WTC11 (cell line): ENCODE data around the gene MGAT4A. TPM values are rescaled to one million over a fixed set of nuclear protein-coding genes. Genes with fewer than 3 reads are reported as not detected.

Experiments used
- ATAC-seq: fragments of 200-7000 bp; cut with Tn5 transposase; 2 replicates; pipeline ENCODE4 v1.10.0; 2021; ENCODE audit warnings: mild to moderate bottlenecking, moderate library complexity
- CTCF ChIA-PET: fragments of 300-600 bp; sonication (Branson Sonifier 250); formaldehyde crosslinking; loops from one replicate; lab custom pipeline; 2021; ENCODE audit warnings: antibody characterized with exemption; lab: Charles Lee
- POLR2A ChIA-PET: fragments of 350-600 bp; sonication (Branson Sonifier 250); formaldehyde crosslinking; loops from one replicate; lab custom pipeline; 2021; ENCODE audit warnings: antibody characterized with exemption; lab: Charles Lee
- DNase-seq: peaks from one replicate; pipeline ENCODE4 v3.0.0; 2021; ENCODE audit warnings: low spot score
- H3K27ac Mint-ChIP-seq: 2 replicates; pipeline ENCODE4 v1.8.0; 2021; ENCODE audit warnings: mixed read lengths
- H3K27me3 Mint-ChIP-seq: 2 replicates; pipeline ENCODE4 v1.8.0; 2021; ENCODE audit warnings: low read depth, mild to moderate bottlenecking, moderate library complexity, mixed read lengths
- H3K36me3 Mint-ChIP-seq: 2 replicates; pipeline ENCODE4 v1.8.0; 2021; ENCODE audit warnings: mixed read lengths
- H3K4me1 Mint-ChIP-seq: 2 replicates; pipeline ENCODE4 v1.8.0; 2022; ENCODE audit warnings: mixed read lengths
- H3K4me3 Mint-ChIP-seq: 2 replicates; pipeline ENCODE4 v1.8.0; 2021; ENCODE audit warnings: mild to moderate bottlenecking, moderate library complexity, mixed read lengths
- H3K9me3 Mint-ChIP-seq: 2 replicates; pipeline ENCODE4 v1.8.0; 2021; ENCODE audit warnings: mixed read lengths
- ATF6 ChIP-seq: sonication (generic); formaldehyde crosslinking; IDR thresholded peaks from 2 replicates; pipeline ENCODE4 v1.8.1; 2023; ENCODE audit warnings: mild to moderate bottlenecking, missing genetic modification reagents
- CREB1 ChIP-seq: sonication (generic); formaldehyde crosslinking; IDR thresholded peaks from 2 replicates; pipeline ENCODE4 v1.8.0; 2023; ENCODE audit warnings: mild to moderate bottlenecking, missing genetic modification reagents
- CTCF ChIP-seq: fragments of 200-600 bp; IDR thresholded peaks from 2 replicates; pipeline ENCODE4 v1.8.0; 2022; ENCODE audit warnings: antibody characterized with exemption
- E2F5 ChIP-seq: sonication (generic); formaldehyde crosslinking; IDR thresholded peaks from 2 replicates; pipeline ENCODE4 v1.8.1; 2022; ENCODE audit warnings: mild to moderate bottlenecking, moderate library complexity, missing genetic modification reagents
- EMX1 ChIP-seq: fragments of 250-450 bp; sonication (Bioruptor Pico); IDR thresholded peaks from 2 replicates; pipeline ENCODE4 v1.8.0; 2021; ENCODE audit warnings: mild to moderate bottlenecking
- ERG ChIP-seq: fragments of 250-450 bp; sonication (Bioruptor Pico); IDR thresholded peaks from 2 replicates; pipeline ENCODE4 v1.8.0; 2021; ENCODE audit warnings: mild to moderate bottlenecking
- ETV6 ChIP-seq: sonication (generic); formaldehyde crosslinking; IDR thresholded peaks from 2 replicates; pipeline ENCODE4 v1.8.1; 2022; ENCODE audit warnings: mild to moderate bottlenecking, missing genetic modification reagents
- FOXK1 ChIP-seq: sonication (generic); formaldehyde crosslinking; IDR thresholded peaks from 2 replicates; pipeline ENCODE4 v1.8.0; 2022; ENCODE audit warnings: mild to moderate bottlenecking, moderate library complexity, missing genetic modification reagents
- IRF1 ChIP-seq: sonication (generic); formaldehyde crosslinking; IDR thresholded peaks from 2 replicates; pipeline ENCODE4 v1.8.0; 2023; ENCODE audit warnings: missing genetic modification reagents
- NFATC4 ChIP-seq: fragments of 250-450 bp; sonication (Bioruptor Pico); IDR thresholded peaks from 2 replicates; pipeline ENCODE4 v1.9.0; 2021; ENCODE audit warnings: mild to moderate bottlenecking
- NR2C2 ChIP-seq: sonication (generic); formaldehyde crosslinking; IDR thresholded peaks from 2 replicates; pipeline ENCODE4 v1.8.0; 2022; ENCODE audit warnings: mild to moderate bottlenecking, missing genetic modification reagents
- RELA ChIP-seq: sonication (generic); formaldehyde crosslinking; IDR thresholded peaks from 2 replicates; pipeline ENCODE4 v1.8.1; 2022; ENCODE audit warnings: missing genetic modification reagents, mild to moderate bottlenecking, borderline replicate concordance
- SMAD3 ChIP-seq: sonication (generic); formaldehyde crosslinking; IDR thresholded peaks from 2 replicates; pipeline ENCODE4 v1.8.0; 2022; ENCODE audit warnings: missing genetic modification reagents, mild to moderate bottlenecking, borderline replicate concordance
- TCF7 ChIP-seq: sonication (generic); formaldehyde crosslinking; IDR thresholded peaks from 2 replicates; pipeline ENCODE4 v1.8.0; 2022; ENCODE audit warnings: mild to moderate bottlenecking, low read depth, missing genetic modification reagents, moderate library complexity
- ZNF232 ChIP-seq: sonication (generic); formaldehyde crosslinking; IDR thresholded peaks from 2 replicates; pipeline ENCODE4 v1.8.0; 2022; ENCODE audit warnings: mild to moderate bottlenecking, missing genetic modification reagents
- ZNF416 ChIP-seq: fragments of 250-450 bp; sonication (Bioruptor Pico); IDR thresholded peaks from 2 replicates; pipeline ENCODE4 v1.9.0; 2021; ENCODE audit warnings: mild to moderate bottlenecking, inconsistent platforms
- ZNF425 ChIP-seq: fragments of 250-450 bp; sonication (Bioruptor Pico); conservative IDR thresholded peaks from 2 replicates; pipeline ENCODE4 v1.9.0; 2021; ENCODE audit warnings: mild to moderate bottlenecking
- ZNF671 ChIP-seq: fragments of 250-450 bp; sonication (Bioruptor Pico); IDR thresholded peaks from 2 replicates; pipeline ENCODE4 v1.8.0; 2021; ENCODE audit warnings: mild to moderate bottlenecking
- total RNA-seq: library from RNA; stranded (reverse); gene quantifications from 3 replicates; pipeline ENCODE4 v1.2.3, GENCODE V29; 2021
- TF ChIP-seq, protein P1 (sequence below): fragments of 250-450 bp; sonication (Bioruptor Pico); IDR thresholded peaks from 2 replicates; pipeline ENCODE4 v1.9.0; 2021; ENCODE audit warnings: mild to moderate bottlenecking, borderline replicate concordance
- TF ChIP-seq, protein P2 (sequence below): sonication (generic); formaldehyde crosslinking; IDR thresholded peaks from 2 replicates; pipeline ENCODE4 v1.8.1; 2022; ENCODE audit warnings: mild to moderate bottlenecking, missing genetic modification reagents, moderate library complexity, borderline replicate concordance
- TF ChIP-seq, protein P3 (sequence below): fragments of 250-450 bp; sonication (Bioruptor Pico); IDR thresholded peaks from 2 replicates; pipeline ENCODE4 v2.1.2; 2022; ENCODE audit warnings: mild to moderate bottlenecking, moderate library complexity

The MGAT4A gene
- total RNA-seq, 1 experiment from 2014 or later: 6.7 TPM

GRCh38 chr2:98773907-98774306 is 43.0 kb upstream of the MGAT4A start (continued):
- TF ChIP-seq EMX1 (CRISPR knock-in tag): no peak
- TF ChIP-seq ZNF425 (CRISPR knock-in tag): no peak
- no peak for TF ChIP-seq FOXK1
- no peak for TF ChIP-seq CREB1 (CRISPR knock-in tag)
- TF ChIP-seq SMAD3 (CRISPR knock-in tag): no peak
- no peak for TF ChIP-seq TCF7 (CRISPR knock-in tag)
- TF ChIP-seq ZNF416 (CRISPR knock-in tag): no peak
- no peak for TF ChIP-seq ZNF671 (CRISPR knock-in tag)

GRCh38 chr2:98773169-98773568 is 42.2 kb upstream of the MGAT4A start:
- ChIA-PET POLR2A (no interaction called here), CTCF (interaction anchor here (1.2 to 1.6 kb wide), 2 partner anchors 124 to 204 kb away, joined by 3 to 7 read pairs; no protein-coding TSS in a partner anchor)
- H3K9me3 Mint-ChIP-seq: peaks cover 18% of the 10 kb centered on the region
- H3K27me3 Mint-ChIP-seq: peaks cover 4% of the 10 kb centered on the region; the same call in 1 of the 2 replicates
- TF ChIP-seq ZNF416 (CRISPR knock-in tag): no peak
- no peak for TF ChIP-seq E2F5
- TF ChIP-seq, protein P1, sequence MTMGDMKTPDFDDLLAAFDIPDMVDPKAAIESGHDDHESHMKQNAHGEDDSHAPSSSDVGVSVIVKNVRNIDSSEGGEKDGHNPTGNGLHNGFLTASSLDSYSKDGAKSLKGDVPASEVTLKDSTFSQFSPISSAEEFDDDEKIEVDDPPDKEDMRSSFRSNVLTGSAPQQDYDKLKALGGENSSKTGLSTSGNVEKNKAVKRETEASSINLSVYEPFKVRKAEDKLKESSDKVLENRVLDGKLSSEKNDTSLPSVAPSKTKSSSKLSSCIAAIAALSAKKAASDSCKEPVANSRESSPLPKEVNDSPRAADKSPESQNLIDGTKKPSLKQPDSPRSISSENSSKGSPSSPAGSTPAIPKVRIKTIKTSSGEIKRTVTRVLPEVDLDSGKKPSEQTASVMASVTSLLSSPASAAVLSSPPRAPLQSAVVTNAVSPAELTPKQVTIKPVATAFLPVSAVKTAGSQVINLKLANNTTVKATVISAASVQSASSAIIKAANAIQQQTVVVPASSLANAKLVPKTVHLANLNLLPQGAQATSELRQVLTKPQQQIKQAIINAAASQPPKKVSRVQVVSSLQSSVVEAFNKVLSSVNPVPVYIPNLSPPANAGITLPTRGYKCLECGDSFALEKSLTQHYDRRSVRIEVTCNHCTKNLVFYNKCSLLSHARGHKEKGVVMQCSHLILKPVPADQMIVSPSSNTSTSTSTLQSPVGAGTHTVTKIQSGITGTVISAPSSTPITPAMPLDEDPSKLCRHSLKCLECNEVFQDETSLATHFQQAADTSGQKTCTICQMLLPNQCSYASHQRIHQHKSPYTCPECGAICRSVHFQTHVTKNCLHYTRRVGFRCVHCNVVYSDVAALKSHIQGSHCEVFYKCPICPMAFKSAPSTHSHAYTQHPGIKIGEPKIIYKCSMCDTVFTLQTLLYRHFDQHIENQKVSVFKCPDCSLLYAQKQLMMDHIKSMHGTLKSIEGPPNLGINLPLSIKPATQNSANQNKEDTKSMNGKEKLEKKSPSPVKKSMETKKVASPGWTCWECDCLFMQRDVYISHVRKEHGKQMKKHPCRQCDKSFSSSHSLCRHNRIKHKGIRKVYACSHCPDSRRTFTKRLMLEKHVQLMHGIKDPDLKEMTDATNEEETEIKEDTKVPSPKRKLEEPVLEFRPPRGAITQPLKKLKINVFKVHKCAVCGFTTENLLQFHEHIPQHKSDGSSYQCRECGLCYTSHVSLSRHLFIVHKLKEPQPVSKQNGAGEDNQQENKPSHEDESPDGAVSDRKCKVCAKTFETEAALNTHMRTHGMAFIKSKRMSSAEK (CRISPR knock-in tag): no peak
- TF ChIP-seq ETV6 (CRISPR knock-in tag): no peak
- no peak for TF ChIP-seq SMAD3 (CRISPR knock-in tag)
- no peak for TF ChIP-seq EMX1 (CRISPR knock-in tag)
- no peak for TF ChIP-seq NFATC4 (CRISPR knock-in tag)
- no peak for TF ChIP-seq IRF1 (CRISPR knock-in tag)
- no peak for TF ChIP-seq ERG (CRISPR knock-in tag)
- TF ChIP-seq ATF6: no peak
- no peak for TF ChIP-seq CTCF
- TF ChIP-seq, protein P2, sequence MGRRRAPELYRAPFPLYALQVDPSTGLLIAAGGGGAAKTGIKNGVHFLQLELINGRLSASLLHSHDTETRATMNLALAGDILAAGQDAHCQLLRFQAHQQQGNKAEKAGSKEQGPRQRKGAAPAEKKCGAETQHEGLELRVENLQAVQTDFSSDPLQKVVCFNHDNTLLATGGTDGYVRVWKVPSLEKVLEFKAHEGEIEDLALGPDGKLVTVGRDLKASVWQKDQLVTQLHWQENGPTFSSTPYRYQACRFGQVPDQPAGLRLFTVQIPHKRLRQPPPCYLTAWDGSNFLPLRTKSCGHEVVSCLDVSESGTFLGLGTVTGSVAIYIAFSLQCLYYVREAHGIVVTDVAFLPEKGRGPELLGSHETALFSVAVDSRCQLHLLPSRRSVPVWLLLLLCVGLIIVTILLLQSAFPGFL: no peak
- no peak for TF ChIP-seq ZNF232 (CRISPR knock-in tag)
- TF ChIP-seq, protein P3, sequence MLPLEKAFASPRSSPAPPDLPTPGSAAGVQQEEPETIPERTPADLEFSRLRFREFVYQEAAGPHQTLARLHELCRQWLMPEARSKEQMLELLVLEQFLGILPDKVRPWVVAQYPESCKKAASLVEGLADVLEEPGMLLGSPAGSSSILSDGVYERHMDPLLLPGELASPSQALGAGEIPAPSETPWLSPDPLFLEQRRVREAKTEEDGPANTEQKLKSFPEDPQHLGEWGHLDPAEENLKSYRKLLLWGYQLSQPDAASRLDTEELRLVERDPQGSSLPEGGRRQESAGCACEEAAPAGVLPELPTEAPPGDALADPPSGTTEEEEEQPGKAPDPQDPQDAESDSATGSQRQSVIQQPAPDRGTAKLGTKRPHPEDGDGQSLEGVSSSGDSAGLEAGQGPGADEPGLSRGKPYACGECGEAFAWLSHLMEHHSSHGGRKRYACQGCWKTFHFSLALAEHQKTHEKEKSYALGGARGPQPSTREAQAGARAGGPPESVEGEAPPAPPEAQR (CRISPR knock-in tag): no peak
- no peak for TF ChIP-seq NR2C2 (CRISPR knock-in tag)
- TF ChIP-seq RELA (CRISPR knock-in tag): no peak
- H3K36me3 Mint-ChIP-seq: no peaks in the 10 kb centered on the region
- no peak overlapping the region for H3K4me3 Mint-ChIP-seq
- no peak for ATAC-seq
- H3K27ac Mint-ChIP-seq: no peak overlapping the region; the same call in 1 of the 2 replicates
- H3K4me1 Mint-ChIP-seq: peaks cover 27% of the 10 kb centered on the region
- DNase-seq: no peak
